ENCODE results near the gene SLC33A1. TPM values are rescaled to one million over a fixed set of nuclear protein-coding genes. Genes with fewer than 3 reads are reported as not detected.
"Not testable (repeated sequence)": the region's sequence is repeated elsewhere in the genome, so short reads cannot be mapped to it uniquely, and the experiment has no call there.

SLC33A1 gene
- total and polyA plus RNA-seq, 2 experiments from 2014 or later: 12.5 to 33.5 TPM

DNA sequence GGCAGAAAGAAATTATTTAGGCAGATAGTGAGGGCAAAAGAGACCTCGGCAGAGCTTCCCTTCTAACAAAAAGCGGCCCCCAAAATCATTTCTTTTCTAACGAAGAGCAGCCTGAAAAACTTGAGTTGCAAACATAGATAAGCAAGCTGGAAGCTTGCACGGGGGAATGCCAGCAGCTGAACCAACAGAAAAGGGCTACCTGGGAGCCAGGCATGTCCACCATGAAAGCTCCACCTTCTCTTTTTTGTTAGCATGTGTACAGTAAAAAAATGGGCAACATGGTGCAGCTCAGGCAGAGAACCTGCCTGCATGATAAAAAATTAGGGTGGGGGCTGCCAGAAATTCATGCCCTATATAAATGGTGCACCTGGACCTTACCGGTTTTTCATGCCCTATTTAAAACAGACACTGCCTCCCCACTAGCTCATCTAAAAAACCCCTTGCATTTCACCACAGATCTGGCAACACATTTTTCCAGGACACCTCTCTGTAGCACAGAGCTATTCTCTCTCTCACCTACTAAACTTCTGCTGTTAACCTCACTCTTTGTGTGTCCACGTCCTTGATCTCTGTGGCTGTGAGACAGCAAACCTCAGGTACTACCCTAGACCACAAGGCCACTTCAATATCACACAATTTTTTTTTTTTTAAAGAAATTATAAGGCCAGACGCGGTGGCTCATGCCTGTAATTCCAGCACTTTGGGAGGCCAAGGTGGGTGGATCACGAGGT, 18.7 kb downstream of the SLC33A1 start (continued):
- no peak for TF ChIP-seq CREB1 (CRISPR knock-in tag; IDR thresholded peaks at IDR 0.05; ENCODE audit: low read depth)

GRCh38 chr3:155828490-155829098, 25.6 kb downstream of the SLC33A1 start:
- not testable (repeated sequence) for H3K27me3 Mint-ChIP-seq (ENCODE audit: insufficient read depth, low read depth, poor library complexity); H4K20me1 ChIP-seq (replicated peaks; ENCODE audit: insufficient read depth); H3K79me2 ChIP-seq (replicated peaks; ENCODE audit: insufficient read depth); H3K9me3 Mint-ChIP-seq; H3K4me1 Mint-ChIP-seq; H3K27ac Mint-ChIP-seq; ATAC-seq; H3K4me3 Mint-ChIP-seq; H3F3A ChIP-seq (replicated peaks; ENCODE audit: low read depth); H3K4me2 ChIP-seq; H3K27me3 ChIP-seq (ENCODE audit: insufficient read depth); H3K9me2 ChIP-seq (ENCODE audit: insufficient read depth); H3K4me3 ChIP-seq; DNase-seq (ENCODE audit: low spot score); H2AFZ ChIP-seq; H3K4me1 ChIP-seq (ENCODE audit: insufficient read depth); H3K36me3 ChIP-seq (ENCODE audit: insufficient read depth); H3K27ac ChIP-seq (ENCODE audit: low read depth)
- H3K36me3 Mint-ChIP-seq (ENCODE audit: low read depth): peaks cover 13% of the 10 kb centered on the region; the same call in 2 of the 3 replicates

DNA sequence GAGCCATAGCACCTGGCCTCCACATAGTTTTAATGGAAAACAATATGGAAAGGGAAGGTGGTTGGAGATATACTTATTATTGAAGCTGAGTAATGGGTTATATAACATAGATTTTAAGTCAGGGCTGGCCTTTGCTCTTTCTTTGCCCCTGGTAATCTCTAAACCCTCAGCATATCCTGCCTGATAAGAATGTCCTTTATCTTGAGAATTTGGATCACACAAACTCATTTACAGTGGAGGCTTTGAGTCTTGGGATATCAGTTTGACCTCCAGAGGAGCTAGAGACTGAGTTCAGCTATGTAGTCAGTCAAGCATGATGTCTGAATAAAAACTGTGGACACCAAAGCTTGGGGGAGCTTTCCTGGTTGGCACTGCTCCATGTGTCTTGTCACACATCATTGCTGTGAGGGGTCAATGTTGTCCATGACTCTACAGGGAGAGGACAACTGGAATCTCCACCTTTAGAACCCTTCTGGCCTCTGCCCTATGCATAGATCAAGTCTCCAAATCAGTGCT, 39.1 kb downstream of the SLC33A1 start:
- H3K79me2 ChIP-seq (replicated peaks; ENCODE audit: insufficient read depth): no peaks in the 10 kb centered on the region
- no peak overlapping the region for H3K4me2 ChIP-seq
- H3K36me3 Mint-ChIP-seq (ENCODE audit: low read depth): no peaks in the 10 kb centered on the region
- no peak for ATAC-seq
- no peaks in the 10 kb centered on the region for H3K36me3 ChIP-seq (ENCODE audit: insufficient read depth)
- no peaks in the 10 kb centered on the region for H3K4me1 Mint-ChIP-seq
- H3K4me1 ChIP-seq (ENCODE audit: insufficient read depth): no peaks in the 10 kb centered on the region
- no peaks in the 10 kb centered on the region for H3K9me2 ChIP-seq (ENCODE audit: insufficient read depth)
- H3K27me3 Mint-ChIP-seq (ENCODE audit: insufficient read depth, low read depth, poor library complexity): peaks cover 5% of the 10 kb centered on the region
- no peak overlapping the region for H2AFZ ChIP-seq
- H3F3A ChIP-seq (replicated peaks; ENCODE audit: low read depth): no peaks in the 10 kb centered on the region; the same call in 1 of the 2 replicates
- H4K20me1 ChIP-seq (replicated peaks; ENCODE audit: insufficient read depth): no peaks in the 10 kb centered on the region
- H3K27ac Mint-ChIP-seq: no peak overlapping the region; the same call in 1 of the 2 replicates
- no peak overlapping the region for H3K27ac ChIP-seq (ENCODE audit: low read depth)
- H3K4me3 Mint-ChIP-seq: no peak overlapping the region
- H3K4me3 ChIP-seq: no peak overlapping the region
- H3K27me3 ChIP-seq (ENCODE audit: insufficient read depth): no peaks in the 10 kb centered on the region
- H3K9me3 Mint-ChIP-seq: no peaks in the 10 kb centered on the region
- peak; percentile 7 for DNase-seq (ENCODE audit: low spot score)
- TF ChIP-seq ZNF114 (CRISPR knock-in tag; IDR thresholded peaks at IDR 0.05) (no peak), CREB1 (CRISPR knock-in tag; IDR thresholded peaks at IDR 0.05; ENCODE audit: low read depth) (no peak), JUNB (IDR thresholded peaks at IDR 0.05; ENCODE audit: unreplicated experiment) (no peak), EZH2 (IDR thresholded peaks at IDR 0.05; ENCODE audit: low read depth, unreplicated experiment) (no peak), POLR2AphosphoS5 (IDR thresholded peaks at IDR 0.05; ENCODE audit: low read depth) (no peak), NANOG (IDR thresholded peaks at IDR 0.05; ENCODE audit: borderline replicate concordance) (no peak), STAT1 (IDR thresholded peaks at IDR 0.05; ENCODE audit: unreplicated experiment) (no peak), CTCF (conservative IDR thresholded peaks at IDR 0.05; ENCODE audit: low read depth in 2 of 2) (no peak), ETS1 (IDR thresholded peaks at IDR 0.05) (no peak)
- TF ChIP-seq, protein P1, sequence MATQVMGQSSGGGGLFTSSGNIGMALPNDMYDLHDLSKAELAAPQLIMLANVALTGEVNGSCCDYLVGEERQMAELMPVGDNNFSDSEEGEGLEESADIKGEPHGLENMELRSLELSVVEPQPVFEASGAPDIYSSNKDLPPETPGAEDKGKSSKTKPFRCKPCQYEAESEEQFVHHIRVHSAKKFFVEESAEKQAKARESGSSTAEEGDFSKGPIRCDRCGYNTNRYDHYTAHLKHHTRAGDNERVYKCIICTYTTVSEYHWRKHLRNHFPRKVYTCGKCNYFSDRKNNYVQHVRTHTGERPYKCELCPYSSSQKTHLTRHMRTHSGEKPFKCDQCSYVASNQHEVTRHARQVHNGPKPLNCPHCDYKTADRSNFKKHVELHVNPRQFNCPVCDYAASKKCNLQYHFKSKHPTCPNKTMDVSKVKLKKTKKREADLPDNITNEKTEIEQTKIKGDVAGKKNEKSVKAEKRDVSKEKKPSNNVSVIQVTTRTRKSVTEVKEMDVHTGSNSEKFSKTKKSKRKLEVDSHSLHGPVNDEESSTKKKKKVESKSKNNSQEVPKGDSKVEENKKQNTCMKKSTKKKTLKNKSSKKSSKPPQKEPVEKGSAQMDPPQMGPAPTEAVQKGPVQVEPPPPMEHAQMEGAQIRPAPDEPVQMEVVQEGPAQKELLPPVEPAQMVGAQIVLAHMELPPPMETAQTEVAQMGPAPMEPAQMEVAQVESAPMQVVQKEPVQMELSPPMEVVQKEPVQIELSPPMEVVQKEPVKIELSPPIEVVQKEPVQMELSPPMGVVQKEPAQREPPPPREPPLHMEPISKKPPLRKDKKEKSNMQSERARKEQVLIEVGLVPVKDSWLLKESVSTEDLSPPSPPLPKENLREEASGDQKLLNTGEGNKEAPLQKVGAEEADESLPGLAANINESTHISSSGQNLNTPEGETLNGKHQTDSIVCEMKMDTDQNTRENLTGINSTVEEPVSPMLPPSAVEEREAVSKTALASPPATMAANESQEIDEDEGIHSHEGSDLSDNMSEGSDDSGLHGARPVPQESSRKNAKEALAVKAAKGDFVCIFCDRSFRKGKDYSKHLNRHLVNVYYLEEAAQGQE (IDR thresholded peaks at IDR 0.05; ENCODE audit: unreplicated experiment): no peak

- H3K27me3 Mint-ChIP-seq (ENCODE audit: insufficient read depth, low read depth, poor library complexity); H3K27ac ChIP-seq (ENCODE audit: low read depth); H3K4me3 ChIP-seq; ATAC-seq; H3F3A ChIP-seq (replicated peaks; ENCODE audit: low read depth); H3K9me2 ChIP-seq (ENCODE audit: insufficient read depth); DNase-seq (ENCODE audit: low spot score); H3K27ac Mint-ChIP-seq; H3K4me3 Mint-ChIP-seq; H3K27me3 ChIP-seq (ENCODE audit: insufficient read depth); H3K9me3 Mint-ChIP-seq; H3K79me2 ChIP-seq (replicated peaks; ENCODE audit: insufficient read depth); H3K4me1 Mint-ChIP-seq; H3K36me3 Mint-ChIP-seq (ENCODE audit: low read depth); H3K4me2 ChIP-seq; H2AFZ ChIP-seq; H4K20me1 ChIP-seq (replicated peaks; ENCODE audit: insufficient read depth); H3K4me1 ChIP-seq (ENCODE audit: insufficient read depth); H3K36me3 ChIP-seq (ENCODE audit: insufficient read depth): not testable (repeated sequence)
These were observed 41.0 kb downstream of the SLC33A1 start for GRCh38 chr3:155813224-155813623.

Data from GM23338 (cell line).